Measurements from ENCODE around the gene HLA-F.

Gene HLA-F

GRCh38 chr6:29724937-29725869 is 2.0 kb downstream of the HLA-F start:
- DNase-seq: peak in 1 of 2 donors; percentile 19

GRCh38 chr6:29726001-29726400 is 2.8 kb downstream of the HLA-F start:
- DNase-seq: peak in 1 of 2 donors; percentile 16

DNA sequence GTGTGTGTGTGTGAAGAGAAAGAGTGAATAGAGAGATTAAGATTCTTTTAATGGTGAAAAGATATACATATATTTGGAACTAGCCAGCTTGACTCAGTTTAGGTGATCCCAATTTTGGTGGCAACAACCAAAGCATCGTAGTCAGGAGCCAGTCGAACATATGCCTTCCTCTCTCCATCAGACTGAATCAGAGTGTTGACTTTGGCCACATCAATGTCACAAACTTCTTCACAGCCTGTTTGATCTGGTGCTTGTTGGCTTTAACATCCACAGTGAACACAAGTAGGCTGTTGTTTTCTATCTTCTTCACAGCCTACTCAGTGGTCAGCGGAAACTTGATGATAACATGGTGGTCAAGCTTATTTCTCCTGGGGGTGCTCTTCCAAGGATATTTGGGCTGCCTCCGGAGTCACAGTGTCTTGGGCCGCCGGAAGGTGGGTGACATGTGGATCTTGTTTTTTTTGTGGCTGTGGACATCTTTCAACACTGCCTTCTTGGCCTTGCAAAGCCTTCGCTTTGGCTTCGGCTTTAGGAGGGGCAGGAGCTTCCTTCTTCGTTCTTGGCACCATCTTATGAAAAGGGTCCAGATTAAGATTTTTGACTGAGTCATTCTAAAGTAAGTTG is 3.4 kb downstream of the HLA-F start:
- DNase-seq: peak in 1 of 2 donors; percentile 14

- peak in 1 of 2 donors; percentile 17 for DNase-seq
Measured at GRCh38 chr6:29727637-29728036, 4.4 kb downstream of the HLA-F start.

GRCh38 chr6:29728173-29728874 is 5.1 kb downstream of the HLA-F start:
- DNase-seq: peak in 1 of 2 donors; percentile 13

- DNase-seq: no peak
Measured at GRCh38 chr6:29728875-29729270, 5.6 kb downstream of the HLA-F start.

DNA sequence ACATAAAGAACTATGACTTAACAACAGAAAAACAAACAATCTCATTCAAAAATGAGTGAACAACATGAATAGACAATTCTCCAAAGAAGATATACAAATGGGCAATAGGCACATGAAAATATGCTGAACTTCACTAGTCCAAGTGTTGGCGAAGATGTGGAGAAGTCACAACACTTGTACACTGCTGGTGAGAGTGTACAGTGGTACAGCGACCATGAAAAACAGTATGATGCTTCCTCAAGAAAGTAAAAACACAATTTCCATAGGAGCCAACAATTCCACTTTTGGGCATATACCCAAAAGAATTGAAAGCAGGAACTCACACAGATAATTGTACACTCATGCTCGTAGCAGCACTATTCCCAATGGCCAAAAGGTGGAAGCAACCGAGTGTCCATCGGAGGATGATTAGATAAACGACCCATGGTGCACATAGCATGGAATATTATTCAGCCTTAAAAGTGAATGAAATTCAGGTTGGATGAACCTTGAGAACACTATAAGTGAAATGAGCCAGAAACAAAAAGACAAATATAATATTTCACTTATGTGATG is 6.6 kb downstream of the HLA-F start:
- DNase-seq: no peak

DNA sequence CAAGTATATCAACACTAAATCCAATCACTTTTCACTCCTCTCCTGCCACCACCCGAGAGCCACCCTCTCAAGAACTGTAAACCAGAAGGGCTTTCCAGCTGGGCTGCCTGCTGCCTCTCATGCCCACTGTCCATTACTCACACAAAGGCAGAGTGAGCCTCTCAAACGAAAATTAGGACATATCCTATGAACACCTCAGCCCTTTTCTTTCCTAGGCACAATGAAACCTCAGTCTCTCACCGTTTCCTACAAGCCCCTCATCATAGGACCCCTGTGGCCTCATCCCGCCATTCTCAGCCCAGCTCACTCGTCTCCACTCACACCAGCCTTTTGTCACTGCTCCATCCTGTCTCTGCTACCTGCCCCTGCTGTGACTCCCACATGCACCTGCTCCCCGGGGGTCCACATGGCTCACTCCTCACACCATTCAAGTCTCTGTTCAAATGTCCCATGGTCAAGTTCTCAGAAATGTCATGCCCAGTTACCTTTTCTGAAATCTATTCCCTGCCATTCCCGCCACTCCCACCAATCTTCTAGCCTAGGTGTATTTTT is 7.4 kb downstream of the HLA-F start:
- DNase-seq: peak in 1 of 2 donors; percentile 17

- peak in 1 of 2 donors; percentile 7 for DNase-seq
Measured at GRCh38 chr6:29731281-29731680, 8.0 kb downstream of the HLA-F start.

- no peak for DNase-seq
Measured at GRCh38 chr6:29733057-29733456, 9.8 kb downstream of the HLA-F start.

DNA sequence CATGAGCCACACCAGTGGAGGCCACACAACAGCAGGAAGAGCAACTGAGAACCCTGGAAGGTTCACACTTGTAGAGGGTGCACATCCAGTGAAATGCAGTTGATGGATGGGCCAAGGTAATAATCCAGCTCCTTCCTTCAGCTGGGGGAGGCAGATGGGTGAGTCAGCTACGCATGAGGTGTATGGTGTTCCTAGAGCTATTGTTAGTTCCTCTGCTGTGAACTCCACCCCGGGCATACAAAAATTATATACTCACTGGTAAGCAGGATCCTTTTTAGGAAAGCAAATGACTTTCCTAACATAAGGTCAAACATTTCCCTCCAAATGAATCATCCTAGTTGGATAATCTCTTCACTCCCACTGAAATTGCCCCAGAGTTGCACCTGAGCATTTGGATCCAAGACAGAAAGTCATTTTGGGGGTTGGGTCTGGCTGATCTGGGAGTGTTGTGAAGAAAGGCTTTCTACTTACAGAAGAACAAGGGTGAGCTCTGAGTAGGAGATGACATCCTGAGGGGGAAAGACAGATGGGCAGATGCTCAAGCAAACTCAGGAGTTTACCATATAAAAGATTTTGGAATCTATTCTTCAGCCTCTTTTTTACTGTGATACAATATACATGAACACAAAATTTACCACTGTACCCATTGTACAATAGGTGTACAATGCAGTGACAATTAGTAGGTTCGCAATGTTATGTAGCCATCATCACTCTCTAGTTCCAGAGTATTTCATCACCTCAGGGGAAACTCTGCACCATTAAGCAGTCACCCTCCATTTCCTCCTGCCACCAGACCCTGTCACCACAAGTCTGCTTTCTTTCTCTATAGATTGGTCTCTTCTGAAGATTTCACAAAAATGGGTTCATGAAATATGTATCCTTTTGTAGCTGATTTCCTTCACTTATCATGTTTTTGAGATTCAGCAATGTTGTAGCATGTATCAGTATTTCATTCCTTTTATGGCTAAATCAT is 11.1 kb downstream of the HLA-F start:
- DNase-seq: peak in 1 of 2 donors; percentile 8

DNA sequence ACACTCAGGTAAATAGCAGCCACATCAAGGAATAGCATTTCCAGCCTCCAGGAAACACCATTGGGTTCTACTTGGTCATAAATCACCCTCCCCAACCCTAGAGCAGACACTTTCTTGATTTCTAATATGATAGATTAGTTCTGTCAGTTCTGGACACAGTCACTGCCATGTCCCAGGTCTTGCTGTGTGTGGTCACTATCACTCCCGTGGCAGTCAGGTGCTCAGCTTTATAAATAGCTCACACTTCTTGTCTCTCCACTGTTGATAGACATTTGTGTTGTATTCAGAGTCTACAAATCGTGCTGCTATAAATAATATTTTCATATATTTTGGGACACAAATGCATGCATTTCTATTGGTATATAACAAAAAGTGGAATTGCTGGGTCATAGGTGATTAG is 13.3 kb downstream of the HLA-F start:
- DNase-seq: no peak

DNA sequence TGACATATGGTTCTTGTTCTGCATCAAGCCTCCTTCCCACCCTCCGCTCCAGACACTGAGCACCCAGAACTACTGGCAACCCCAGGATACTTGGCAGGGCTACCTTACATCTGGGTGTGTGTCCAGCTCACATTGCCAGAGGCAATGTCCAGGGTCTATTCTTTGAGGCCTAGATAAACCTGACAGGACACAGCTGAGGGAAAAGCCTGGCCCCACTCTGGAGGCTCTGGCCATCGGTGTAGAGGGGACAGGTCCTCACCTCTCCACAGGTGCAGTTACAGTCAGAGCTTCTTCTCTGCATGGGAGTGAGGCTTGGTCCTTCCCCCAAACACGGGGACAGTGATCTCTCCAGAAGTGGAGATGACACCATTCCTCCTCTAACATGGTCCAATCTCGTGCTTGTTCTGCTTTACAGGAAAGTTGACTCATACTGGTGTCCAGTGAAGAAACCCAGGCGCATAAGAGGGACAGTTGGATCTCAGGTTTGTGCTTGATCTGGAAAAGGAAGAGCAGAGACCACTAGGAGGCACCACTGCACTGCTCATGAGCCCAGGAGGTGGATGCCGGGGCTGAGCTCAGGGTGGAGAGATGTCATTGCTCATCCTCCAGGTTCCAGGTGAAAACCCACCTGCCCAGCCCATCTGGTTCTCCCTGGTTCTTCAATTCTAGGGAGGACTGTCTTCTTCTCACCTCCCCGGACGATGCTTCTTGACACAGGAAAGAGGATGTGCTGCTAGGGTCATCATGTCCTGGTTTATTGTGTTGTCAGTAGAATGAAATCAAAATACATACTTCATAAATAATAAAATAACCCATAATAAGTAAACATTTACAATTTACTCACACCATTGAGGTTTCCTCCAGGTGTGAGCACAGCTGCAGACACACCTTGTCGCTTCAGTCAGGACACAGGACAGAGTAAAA is 14.7 kb downstream of the HLA-F start:
- DNase-seq: peak; percentile 66 to 78

GRCh38 chr6:29739136-29739881 is 16.1 kb downstream of the HLA-F start:
- DNase-seq: peak in 1 of 2 donors; percentile 6

- no peak for DNase-seq
Measured at GRCh38 chr6:29739882-29740261, 16.6 kb downstream of the HLA-F start.

GRCh38 chr6:29741592-29741991 is 18.4 kb downstream of the HLA-F start:
- DNase-seq: no peak

- no peak for DNase-seq
Measured at GRCh38 chr6:29742127-29742526, 18.9 kb downstream of the HLA-F start.

GRCh38 chr6:29743025-29743424 is 19.8 kb downstream of the HLA-F start:
- no peak for DNase-seq

- no peak for DNase-seq
Measured at GRCh38 chr6:29743568-29743967, 20.3 kb downstream of the HLA-F start.

- no peak for DNase-seq
Measured at GRCh38 chr6:29744131-29744530, 20.9 kb downstream of the HLA-F start.

Measured in stimulated activated CD4-positive, alpha-beta T cell treated with anti-CD3 and anti-CD28 coated beads, Interleukin-2, amount 100 ng/mL, for 24 hours (primary cell).